ENCODE results near the gene FXYD2.
A peak's percentile ranks its signal among the peaks of the same experiment; 100 is the strongest.

Gene FXYD2

GRCh38 chr11:117857734-117858414 lies 33.3 kb upstream of the FXYD2 start:
- no peak for DNase-seq

DNA sequence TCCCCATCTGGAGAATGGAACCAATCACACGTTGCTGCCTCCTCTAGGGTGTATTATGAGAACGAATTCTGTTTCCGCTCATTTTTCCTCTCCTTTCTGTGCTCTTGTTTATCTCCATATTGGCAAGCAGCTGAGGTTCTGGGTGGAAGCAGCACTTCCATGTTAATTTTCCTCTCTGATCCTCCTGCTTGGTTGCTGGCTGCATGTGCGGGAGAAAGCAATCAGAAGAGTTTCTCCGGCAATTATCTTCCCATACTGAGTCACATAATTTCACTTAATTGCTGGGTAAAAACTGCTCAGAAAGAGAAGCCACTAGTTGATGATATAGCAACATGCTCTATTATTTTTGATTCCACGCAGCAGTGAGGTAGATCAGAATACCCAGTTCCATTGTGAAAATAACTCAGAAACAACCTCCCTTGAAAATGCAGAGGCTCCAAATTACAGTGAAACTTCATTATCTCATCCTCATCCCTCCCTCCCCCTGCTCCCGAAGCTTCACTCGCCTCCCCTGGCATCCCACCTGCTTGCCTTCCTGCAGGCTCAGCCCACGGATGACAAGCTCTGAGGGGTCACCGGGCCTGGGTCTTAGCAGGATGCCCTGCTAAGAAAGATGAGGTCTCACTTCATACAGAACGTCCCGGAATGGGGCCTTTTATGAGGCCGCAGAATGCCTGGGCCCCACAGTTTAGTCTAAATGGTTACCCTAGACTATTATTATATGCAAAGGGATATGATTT lies 31.5 kb upstream of the FXYD2 start:
- DNase-seq = no peak

DNA sequence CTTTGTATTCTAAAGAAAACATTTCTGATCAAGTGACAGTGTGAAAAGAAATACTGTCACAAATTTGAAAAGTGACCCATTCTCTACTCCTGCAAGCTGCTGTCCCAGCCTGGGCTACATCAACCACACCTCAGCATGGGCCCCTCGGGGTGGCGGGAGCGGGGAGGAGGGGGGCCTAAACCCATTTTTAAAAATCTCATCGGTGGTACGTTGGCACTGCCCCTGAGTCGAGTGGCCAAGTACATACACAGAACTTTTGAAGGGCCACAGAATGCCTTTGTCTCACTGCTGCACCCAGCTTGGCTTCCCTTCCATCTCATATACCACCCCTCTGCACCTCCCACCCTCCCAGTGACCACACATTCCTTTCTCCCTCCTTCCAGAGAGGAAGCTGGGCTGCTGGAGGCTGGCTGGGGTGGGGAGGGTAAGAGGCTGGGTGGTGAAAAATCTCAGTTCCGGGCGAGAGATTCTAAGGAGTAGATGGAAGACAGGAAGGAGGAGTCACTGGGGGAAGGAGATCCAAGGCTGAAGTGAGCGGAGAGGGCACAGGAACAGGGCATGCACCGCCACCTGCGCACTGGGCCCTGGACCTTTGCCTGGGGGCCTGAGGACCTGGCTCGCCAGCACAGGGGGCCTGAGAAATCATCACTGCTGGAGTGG lies 30.8 kb upstream of the FXYD2 start:
- DNase-seq = no peak

DNA sequence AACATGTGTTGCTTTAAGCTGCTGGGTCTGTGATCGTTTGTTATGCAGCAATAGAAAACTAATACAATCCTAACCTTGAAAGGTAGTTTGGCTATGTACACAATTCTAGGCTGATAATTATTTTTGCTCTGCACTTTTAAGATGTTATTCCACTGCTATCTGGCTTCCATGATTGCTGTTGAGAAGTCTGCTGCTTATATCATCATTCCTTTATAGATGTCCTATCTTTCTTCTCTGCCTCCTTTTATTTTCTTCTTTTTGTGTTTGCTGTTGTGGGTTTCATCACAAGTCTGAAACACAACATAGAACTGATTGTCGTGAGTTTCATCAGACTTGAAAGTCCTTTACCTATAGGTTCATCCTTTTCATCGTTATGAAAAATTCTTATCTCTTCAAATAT lies 27.8 kb upstream of the FXYD2 start:
- DNase-seq = no peak

GRCh38 chr11:117851852-117852251 lies 27.3 kb upstream of the FXYD2 start:
- no peak for DNase-seq

DNA sequence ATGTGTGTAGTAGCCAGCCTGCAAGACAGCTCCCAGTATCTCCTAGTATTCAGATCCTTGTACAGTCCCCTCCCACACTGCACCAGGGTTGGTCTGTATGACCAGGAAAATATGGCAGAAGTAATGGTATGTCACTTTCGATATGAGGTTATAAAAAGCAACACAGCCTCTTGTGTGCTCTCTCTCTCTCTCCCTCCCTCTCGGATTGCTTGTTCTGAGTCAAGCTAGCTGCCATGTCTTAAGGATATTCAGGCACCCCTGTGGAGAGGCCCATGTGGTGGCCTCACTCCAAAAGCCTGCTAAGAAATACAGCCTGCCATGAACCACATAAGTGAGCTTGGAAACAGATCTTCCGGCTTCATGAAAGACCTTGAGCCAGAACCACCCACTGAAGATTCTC lies 26.6 kb upstream of the FXYD2 start:
- no peak for DNase-seq

- DNase-seq = no peak
Measured at GRCh38 chr11:117849781-117850414, 25.4 kb upstream of the FXYD2 start.

DNA sequence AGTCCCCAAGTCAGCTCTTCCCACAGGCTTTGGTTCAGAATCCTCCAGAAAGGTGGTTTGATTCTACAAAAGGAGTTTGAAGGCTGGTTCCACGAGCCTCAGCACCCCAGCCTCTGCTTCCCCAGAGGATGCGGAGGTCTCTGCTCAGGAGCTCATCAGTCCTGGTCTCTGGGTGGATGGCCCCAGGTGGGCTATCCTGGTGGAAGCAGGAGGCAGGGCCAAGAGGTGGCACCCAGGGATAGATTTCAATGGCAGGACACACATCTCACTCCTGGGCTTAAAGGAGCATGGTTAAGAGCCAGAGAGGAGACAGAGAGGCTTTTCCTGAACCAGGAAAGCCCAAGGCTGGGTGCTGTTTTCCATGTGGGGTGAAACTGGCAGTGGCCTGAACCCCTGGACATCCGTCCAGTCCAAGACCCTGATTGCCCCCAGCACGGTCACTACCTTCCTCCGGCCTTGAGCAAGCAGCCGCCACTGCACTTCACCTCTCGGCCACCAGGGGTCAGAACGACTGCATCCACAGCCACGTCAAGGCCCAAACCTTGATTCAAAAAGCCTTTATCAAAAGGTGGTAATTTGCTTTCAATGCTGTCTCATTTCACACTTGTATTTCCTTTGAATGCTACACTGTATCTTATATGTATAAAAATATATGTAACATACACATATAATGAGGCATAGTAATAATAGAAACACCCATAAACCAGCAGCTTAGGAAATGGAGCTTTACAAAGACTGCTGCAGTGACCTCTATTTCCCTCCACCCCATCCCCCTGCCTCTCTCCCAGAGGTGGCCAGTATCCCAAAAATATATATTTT lies 19.3 kb upstream of the FXYD2 start:
- DNase-seq = peak; percentile 55 to 83 (median 68)

DNA sequence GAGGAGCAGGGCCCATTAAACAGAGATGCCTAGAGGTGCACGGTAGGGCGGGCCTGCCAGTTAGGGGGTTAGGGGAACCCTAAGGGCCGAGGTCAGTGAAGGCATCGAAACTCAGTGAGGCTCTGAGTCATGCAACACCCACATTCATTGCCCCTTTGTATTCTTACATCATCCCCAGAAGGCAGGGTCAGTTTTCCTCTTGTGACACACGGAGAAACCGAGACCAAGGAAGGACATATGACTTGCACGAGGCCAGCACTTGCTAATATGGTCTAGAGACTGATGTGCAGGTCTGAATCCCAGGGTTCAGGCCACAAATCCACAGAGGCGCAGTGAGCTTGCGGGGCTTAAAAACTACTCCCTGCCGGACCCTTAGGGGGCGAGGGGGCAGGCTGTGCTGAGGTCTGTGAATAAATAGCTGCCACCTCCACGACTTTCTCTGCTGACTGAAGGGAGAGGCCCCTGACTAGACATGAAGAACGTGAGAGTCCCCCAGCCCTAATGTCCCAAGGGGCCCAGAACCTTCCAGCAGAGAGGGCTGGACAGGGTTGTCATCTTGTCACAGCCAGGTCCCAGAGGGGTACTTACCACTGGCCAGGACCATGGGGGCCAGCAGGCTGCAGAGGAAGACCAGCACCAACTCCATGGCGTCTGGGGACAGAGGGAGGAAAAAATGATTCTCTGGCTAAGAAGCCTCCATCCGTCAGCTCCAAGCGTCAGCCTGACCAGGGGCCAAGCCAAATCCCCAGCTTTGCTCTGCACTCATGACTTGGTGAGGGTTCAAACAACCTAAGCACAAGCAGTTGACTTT lies 17.8 kb upstream of the FXYD2 start:
- no peak for DNase-seq

GRCh38 chr11:117841551-117842031 lies 17.0 kb upstream of the FXYD2 start:
- no peak for DNase-seq

DNA sequence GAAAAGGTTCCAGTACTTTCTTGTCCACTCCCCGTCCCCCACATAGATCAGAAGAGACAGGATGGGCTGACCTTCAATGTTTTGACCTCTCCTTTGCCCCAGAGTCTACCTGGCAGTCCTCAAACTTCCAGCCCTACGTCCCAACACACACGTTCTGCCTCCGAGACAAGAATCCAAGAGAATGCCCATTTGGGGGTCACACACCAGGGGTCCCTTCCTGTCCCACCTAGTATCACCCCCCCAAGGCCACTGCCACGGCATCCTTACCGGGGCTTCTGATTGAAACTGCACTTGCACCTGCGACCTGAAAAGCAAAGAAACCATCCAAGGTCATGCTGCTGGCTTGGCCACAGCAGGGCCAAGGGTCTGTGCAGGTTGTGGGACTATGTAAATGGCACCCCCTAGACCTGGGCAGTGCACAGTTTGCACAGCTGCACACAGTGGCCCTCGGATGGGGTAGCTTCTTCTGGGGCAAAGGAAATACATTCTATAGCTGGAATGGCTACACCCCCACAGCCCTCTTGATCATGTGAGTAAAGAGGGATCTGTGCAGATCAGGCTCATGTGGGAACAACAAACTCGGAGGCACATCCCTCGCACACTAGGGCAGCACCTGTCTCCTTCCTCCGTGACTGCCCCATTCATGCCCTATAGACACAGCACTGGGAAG lies 16.5 kb upstream of the FXYD2 start:
- no peak for DNase-seq

GRCh38 chr11:117839936-117840813 lies 15.6 kb upstream of the FXYD2 start:
- no peak for DNase-seq

DNA sequence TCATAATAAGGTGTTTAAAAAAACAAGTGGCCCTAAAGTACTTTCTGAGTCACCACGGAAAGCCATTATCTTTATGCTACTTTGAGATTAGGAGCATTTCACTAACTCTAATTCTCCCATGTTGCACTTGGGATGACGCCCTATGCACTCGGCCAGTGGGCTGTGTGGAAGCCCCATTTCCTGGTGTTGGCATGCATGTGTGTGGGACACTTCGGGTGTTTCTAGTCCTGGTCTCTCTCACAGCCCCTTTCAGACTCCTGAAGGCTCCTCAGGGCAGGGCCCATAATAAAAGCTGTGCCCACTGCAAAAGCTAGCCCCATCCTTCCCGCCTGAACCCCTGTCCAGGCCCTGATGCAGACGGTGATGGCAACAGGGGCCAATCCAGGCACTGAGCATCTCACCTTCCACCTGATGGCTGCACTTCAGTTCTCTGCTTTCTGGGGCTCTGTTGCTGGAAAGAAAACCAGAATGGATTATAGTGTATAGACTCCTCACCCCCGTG lies 14.9 kb upstream of the FXYD2 start:
- DNase-seq = no peak

GRCh38 chr11:117838901-117839300 lies 14.4 kb upstream of the FXYD2 start:
- no peak for DNase-seq

DNA sequence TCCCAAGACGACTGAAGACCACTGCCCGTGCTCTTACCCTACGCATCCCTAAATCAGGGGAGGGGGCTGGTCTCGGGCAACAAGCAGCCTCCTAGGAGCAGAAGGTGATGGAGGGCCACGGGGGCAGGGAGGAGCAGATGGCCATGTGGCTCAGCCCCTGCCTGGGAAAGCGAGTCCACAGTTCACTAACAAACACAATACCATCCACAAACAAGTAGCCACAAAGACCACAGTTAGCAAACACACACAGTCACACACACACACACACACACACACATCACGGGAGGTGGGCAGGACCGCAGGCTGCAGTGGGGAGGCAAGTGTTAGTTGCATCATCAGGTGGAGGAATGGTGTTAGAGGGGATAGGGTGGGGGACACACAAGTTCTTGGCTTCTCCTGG lies 13.2 kb upstream of the FXYD2 start:
- no peak for DNase-seq

- no peak for DNase-seq
Measured at GRCh38 chr11:117837070-117837776, 12.7 kb upstream of the FXYD2 start.

DNA sequence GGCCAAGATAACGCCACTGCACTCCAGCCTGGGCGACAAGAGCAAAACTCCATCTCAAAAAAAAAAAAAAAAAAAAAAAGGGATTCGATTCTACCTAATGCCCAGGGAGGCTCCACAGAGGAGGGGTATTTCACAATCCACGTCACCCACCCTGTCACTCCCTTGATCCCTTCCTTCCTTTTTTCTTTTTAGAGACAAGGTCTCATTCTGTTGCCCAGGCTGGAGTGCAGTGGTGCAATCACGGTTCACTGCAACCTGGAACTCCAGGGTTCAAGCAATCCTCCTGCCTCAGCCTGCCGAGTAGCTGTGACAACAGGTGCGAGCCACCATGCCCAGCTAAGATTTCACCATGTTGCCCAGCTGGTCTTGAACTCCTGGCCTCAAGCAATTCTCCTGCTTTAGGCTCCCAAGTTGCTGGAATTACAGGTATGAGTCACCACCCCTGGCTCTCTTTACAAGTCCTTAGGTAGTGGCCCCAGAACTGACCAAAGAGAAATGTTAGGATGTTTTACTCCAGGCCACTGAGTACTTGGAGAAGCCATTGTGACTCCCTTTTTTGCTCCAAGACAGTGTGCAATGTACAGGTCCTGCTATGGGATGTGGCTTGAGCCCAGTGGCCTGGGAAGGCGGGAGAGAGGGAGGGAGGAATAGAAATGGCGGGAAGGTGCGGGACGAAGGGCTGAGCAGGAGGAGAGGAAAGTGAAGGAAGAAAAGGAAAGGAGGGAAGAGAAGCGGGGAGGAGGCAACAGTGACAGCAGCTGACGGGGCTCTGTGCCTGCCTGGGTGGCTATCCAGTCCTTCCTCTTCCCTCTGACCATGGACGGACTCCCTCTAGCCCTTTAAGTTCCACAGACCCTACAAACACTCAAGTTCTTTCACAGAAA lies 11.8 kb upstream of the FXYD2 start:
- no peak for DNase-seq

DNA sequence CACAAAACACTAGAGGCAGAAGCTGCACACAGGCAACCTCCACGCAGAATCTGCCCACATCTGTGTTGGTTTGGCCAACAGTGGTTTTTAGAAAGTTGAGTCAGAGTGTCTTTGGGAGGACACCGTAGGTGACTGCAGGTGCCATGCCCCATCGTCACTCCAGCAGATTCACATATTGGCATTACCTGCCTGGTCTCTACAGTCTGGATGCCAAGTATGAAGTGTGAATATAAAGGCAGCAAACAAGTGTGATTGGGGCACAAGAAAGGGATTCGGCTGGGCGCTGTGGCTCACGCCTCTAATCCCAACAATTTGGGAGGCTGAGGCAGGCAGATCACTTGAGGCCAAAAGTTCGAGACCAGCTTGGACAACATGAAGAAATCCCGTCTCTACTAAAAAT lies 11.0 kb upstream of the FXYD2 start:
- DNase-seq = no peak

Measured in T-helper 1 cell (primary cell).